GM12878 (cell line): ENCODE data around the gene CAMK1. TPM values are rescaled to one million over a fixed set of nuclear protein-coding genes. Genes with fewer than 3 reads are reported as not detected.

Experiments used
- ASH2L ChIP-seq: fragments of 300-600, 200-600 bp; sonication (generic); IDR thresholded peaks from 2 replicates; pipeline ENCODE4 v1.6.1; 2017; ENCODE audit warnings: low read depth, mild to moderate bottlenecking, borderline replicate concordance
- ATF3 ChIP-seq: IDR thresholded peaks from 2 replicates; pipeline ENCODE4 v1.6.1; 2011; ENCODE audit warnings: low read depth, mild to moderate bottlenecking, low read length, moderate library complexity, borderline replicate concordance; ENCODE audit errors: extremely low read depth
- BACH1 ChIP-seq: fragments of 450-650 bp; IDR thresholded peaks from 2 replicates; pipeline ENCODE4 v1.6.1; 2017; ENCODE audit warnings: mild to moderate bottlenecking, borderline replicate concordance
- BMI1 ChIP-seq: fragments of 450-650 bp; IDR thresholded peaks from 2 replicates; pipeline ENCODE4 v1.6.1; 2016; ENCODE audit warnings: mild to moderate bottlenecking, moderate library complexity, borderline replicate concordance
- CHD4 ChIP-seq: fragments of 200-600 bp; sonication (generic); IDR thresholded peaks from 2 replicates; pipeline ENCODE4 v1.6.1; 2016; ENCODE audit warnings: mild to moderate bottlenecking
- CREM ChIP-seq: IDR thresholded peaks from 2 replicates; pipeline ENCODE4 v1.6.1; 2014; ENCODE audit warnings: antibody characterized with exemption, low read depth
- ESRRA ChIP-seq: IDR thresholded peaks from 2 replicates; pipeline ENCODE4 v1.6.1; 2012; ENCODE audit warnings: mild to moderate bottlenecking, low read length, improper control_type of control experiment
- FOS ChIP-seq: IDR thresholded peaks from 3 replicates; pipeline ENCODE4 v1.6.1; 2011; ENCODE audit warnings: borderline replicate concordance; ENCODE audit not compliant: insufficient read length; ENCODE audit errors: extremely low read depth
- GABPA ChIP-seq: IDR thresholded peaks from 2 replicates; pipeline ENCODE4 v1.6.1; 2014; ENCODE audit warnings: antibody characterized with exemption, low read depth, mild to moderate bottlenecking, inconsistent platforms
- HDAC6 ChIP-seq: fragments of 200-600 bp; sonication (generic); IDR thresholded peaks from one replicate; pipeline ENCODE4 v1.8.0; 2017; ENCODE audit warnings: antibody characterized with exemption; ENCODE audit not compliant: unreplicated experiment
- IKZF2 ChIP-seq, 2 experiments: fragments of 450-650 bp; IDR thresholded peaks; 2 replicates each; pipeline ENCODE4 v1.6.1; 2017; ENCODE audit warnings: mild to moderate bottlenecking in 2 of 2, moderate library complexity in 2 of 2
- KDM1A ChIP-seq: fragments of 200-600 bp; sonication (generic); IDR thresholded peaks from 2 replicates; pipeline ENCODE4 v1.6.1; 2016; ENCODE audit warnings: borderline replicate concordance
- KLF5 ChIP-seq: fragments of 450-650 bp; IDR thresholded peaks from 2 replicates; pipeline ENCODE4 v1.6.1; 2014; ENCODE audit warnings: mild to moderate bottlenecking; ENCODE audit not compliant: partially characterized antibody
- LARP7 ChIP-seq: fragments of 450-650 bp; IDR thresholded peaks from 2 replicates; pipeline ENCODE4 v1.6.1; 2017; ENCODE audit warnings: mild to moderate bottlenecking
- PAX5 ChIP-seq: IDR thresholded peaks from 2 replicates; pipeline ENCODE4 v1.6.1; 2011; ENCODE audit warnings: low read depth, low read length, borderline replicate concordance
- PRDM15 ChIP-seq: fragments of 450-650 bp; formaldehyde crosslinking; IDR thresholded peaks from 2 replicates; pipeline ENCODE4 v1.4.0; 2020; ENCODE audit warnings: mild to moderate bottlenecking, moderate library complexity
- RELA ChIP-seq: fragments of 450-650 bp; IDR thresholded peaks from 2 replicates; pipeline ENCODE4 v1.8.0; 2014; ENCODE audit warnings: borderline replicate concordance; ENCODE audit not compliant: partially characterized antibody
- SP1 ChIP-seq: IDR thresholded peaks from one replicate; pipeline ENCODE4 v1.6.1; 2011; ENCODE audit warnings: low read depth, low read length
- WRNIP1 ChIP-seq: IDR thresholded peaks from 2 replicates; pipeline ENCODE4 v1.6.1; 2011; ENCODE audit warnings: low read depth, low read length, improper control_type of control experiment, borderline replicate concordance
- ZBTB33 ChIP-seq: fragments of 450-650 bp; IDR thresholded peaks from 2 replicates; pipeline ENCODE4 v1.6.1; 2017; ENCODE audit warnings: mild to moderate bottlenecking
- ZNF592 ChIP-seq: fragments of 450-650 bp; IDR thresholded peaks from 2 replicates; pipeline ENCODE4 v1.6.1; 2017; ENCODE audit warnings: mild to moderate bottlenecking, moderate library complexity
- polyA plus RNA-seq, 11 experiments: library from polyadenylated mRNA; depleted of rRNA in 4 of 11; unstranded in 6 of 11; stranded (reverse) in 5 of 11; fragments of >200 nt; fragmentation: Nextera tagmentation in 4 of 11; fragmentation: Illumina TruSeq in 1 of 11; extraction: Ambion mirVana in 4 of 11; extraction: Trizol in 1 of 11; gene quantifications; 1 replicate in 1 of 11; 2 replicates in 10 of 11; pipeline versions ENCODE4 v1.2.1 to v1.2.3, GENCODE V29; 2011 to 2016; ENCODE audit warnings: inconsistent platforms in 2 of 11, missing spikeins in 2 of 11, low read depth in 1 of 11
- total RNA-seq, 4 experiments: library from RNA; depleted of rRNA in 3 of 4; stranded (reverse); fragments of >200 nt in 3 of 4; fragmentation: Illumina TruSeq in 1 of 4; extraction: Trizol in 1 of 4; gene quantifications; 2 replicates each; pipeline versions ENCODE4 v1.2.1 to v1.2.3, GENCODE V29; 2013 to 2021

The CAMK1 gene
- total and polyA plus RNA-seq, 10 of the 15 experiments (the other 5 are each of a cell fraction or from before 2014, with no cell fraction given), result 0.24 to 2.1 (median 0.51) TPM; not detected in 2

GRCh38 chr3:9792405-9793160 is 22.8 kb upstream of the CAMK1 start, which contains the start of the genes ARPC4 and TADA3 (continued):
- TF ChIP-seq ZBTB33 (no peak; the same call in 1 of the 2 replicates), FOS (no peak), ESRRA (no peak), KDM1A (no peak), BMI1 (no peak), HDAC6 (no peak), CREM (0 out of 2 replicates have a peak, but pooled peaks have one; percentile 27), IKZF2 (IDR thresholded peaks at IDR 0.05) (no peak; a peak in 1 of 4 replicates), RELA (peak; percentile 80), PAX5 (no peak), BACH1 (no peak; the same call in none of the 2 replicates), CHD4 (no peak), LARP7 (no peak; the same call in 1 of the 2 replicates), SP1 (peak; percentile 33), ATF3 (no peak), KLF5 (peak; percentile 100), WRNIP1 (no peak), ASH2L (no peak), PRDM15 (CRISPR knock-in tag) (no peak), ZNF592 (no peak), GABPA (peak; percentile 82)
